GM18505 (cell line): ENCODE results near the gene LCN6.

Experiments
- ATAC-seq: cut with Tn5 transposase; IDR thresholded peaks from one replicate; pipeline ENCODE4 v1.9.1; 2021; ENCODE audit not compliant: unreplicated experiment
- POLR2A ChIP-seq: IDR thresholded peaks from 4 replicates; pipeline ENCODE4 v1.6.1; 2011; ENCODE audit warnings: borderline replicate concordance; ENCODE audit not compliant: insufficient read depth, insufficient read length; ENCODE audit errors: extremely low read depth

Gene LCN6

DNA sequence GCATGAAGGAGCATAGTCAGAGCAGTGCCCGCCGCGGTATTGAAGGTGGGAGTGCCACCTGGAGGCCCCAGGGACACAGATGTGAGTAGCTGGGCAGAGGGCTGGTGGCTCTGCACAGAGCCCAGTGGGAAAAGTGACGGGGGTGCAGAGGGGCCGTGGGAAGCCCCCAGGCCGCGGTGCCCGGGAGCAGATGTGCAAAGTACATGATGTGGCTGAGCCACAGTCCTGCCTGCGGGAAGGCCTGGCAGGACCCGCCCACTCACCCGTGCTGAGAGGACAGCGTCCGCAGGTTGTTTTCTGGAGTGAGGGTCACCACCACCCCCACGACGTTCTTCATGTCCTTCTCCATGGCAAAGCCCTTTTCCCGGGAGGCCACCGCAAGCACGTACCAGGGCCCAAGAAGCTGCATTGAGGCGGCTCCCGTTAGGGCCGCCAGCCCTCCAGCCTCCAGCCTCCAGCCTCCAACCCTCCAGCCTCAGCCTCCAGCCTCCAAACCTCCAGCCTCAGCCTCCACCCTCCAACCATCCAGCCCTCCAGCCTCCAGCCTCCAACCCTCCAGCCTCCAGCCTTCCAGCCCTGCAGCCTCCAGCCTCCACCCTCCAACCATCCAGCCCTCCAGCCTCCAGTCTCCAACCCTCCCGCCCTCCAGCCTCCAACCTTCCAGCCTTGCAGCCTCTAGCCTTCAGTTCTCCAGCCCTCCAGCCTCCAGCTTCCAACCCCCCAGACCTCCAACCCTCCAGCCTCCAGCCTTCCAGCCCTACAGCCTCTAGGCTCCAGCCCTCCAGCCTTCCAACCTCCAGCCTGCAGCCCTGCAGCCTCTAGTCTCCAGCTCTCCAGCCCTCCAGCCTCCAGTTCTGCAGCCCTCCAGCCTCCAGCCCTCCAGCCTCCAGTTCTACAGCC lies 914 bp downstream of the LCN6 start:
- TF ChIP-seq POLR2A: no peak
- ATAC-seq: no peak

- no peak for TF ChIP-seq POLR2A
- ATAC-seq: no peak
Observed at GRCh38 chr9:136746621-136747020, 1.7 kb downstream of the LCN6 start.

DNA sequence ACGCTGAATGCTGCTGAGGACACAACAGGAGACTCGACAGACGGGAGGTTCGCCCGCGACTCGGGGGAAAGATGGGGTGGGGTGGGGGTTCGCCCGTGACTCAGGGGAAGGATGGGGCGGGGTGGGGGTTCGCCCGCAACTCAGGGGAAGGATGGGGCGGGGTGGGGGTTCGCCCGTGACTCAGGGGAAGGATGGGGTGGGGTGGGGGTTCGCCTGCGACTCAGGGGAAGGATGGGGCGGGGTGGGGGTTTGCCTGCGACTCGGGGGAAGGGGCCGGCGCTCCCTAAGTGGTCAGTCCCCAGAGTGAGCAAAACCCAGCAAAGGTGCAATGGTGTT lies 2.2 kb downstream of the LCN6 start:
- TF ChIP-seq POLR2A: no peak
- no peak for ATAC-seq

DNA sequence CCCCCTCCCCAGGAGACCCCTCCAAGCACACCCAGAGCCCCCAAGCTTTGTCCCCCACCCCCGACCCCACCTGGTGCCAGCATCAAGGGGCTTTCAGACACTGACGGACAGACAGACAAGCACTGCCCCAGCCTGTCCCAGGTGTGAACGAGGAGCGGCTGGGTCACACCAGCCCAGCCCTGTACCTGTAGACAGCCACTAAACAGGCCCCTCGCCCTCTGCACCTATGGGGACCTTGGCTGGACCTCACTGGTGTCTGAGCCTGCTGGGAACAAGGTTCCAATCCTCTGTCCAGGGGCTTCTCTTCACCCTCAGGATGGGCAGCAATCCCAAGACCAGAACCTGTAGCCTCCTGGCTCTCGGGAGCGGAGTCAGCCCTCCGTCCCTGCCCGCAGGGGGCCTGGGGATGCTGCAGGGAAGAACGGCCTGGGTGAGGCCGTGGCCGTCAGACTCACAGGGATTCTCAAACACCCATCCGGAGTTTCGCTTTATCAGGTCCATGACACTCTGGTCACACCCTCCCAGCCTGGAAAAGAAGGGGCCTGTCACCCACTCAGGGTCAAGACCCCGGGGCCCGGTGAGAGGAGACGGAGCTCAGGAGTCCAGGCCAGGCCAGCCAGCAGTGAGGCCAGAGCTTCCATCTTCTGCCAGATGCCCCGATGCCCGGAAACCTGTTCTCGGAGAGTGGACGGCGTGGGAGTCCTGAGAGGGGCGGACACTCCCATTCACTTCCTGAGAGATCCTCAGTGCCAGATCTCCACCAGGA lies 2.8 kb downstream of the LCN6 start:
- no peak for TF ChIP-seq POLR2A
- no peak for ATAC-seq

- no peak for TF ChIP-seq POLR2A
Observed at GRCh38 chr9:136744773-136745172, 3.6 kb downstream of the LCN6 start.

GRCh38 chr9:136743639-136744211 lies 4.6 kb downstream of the LCN6 start:
- TF ChIP-seq POLR2A: no peak
- no peak for ATAC-seq

More at GRCh38 chr9:136744773-136745172, 3.6 kb downstream of the LCN6 start:
- ATAC-seq: no peak

DNA sequence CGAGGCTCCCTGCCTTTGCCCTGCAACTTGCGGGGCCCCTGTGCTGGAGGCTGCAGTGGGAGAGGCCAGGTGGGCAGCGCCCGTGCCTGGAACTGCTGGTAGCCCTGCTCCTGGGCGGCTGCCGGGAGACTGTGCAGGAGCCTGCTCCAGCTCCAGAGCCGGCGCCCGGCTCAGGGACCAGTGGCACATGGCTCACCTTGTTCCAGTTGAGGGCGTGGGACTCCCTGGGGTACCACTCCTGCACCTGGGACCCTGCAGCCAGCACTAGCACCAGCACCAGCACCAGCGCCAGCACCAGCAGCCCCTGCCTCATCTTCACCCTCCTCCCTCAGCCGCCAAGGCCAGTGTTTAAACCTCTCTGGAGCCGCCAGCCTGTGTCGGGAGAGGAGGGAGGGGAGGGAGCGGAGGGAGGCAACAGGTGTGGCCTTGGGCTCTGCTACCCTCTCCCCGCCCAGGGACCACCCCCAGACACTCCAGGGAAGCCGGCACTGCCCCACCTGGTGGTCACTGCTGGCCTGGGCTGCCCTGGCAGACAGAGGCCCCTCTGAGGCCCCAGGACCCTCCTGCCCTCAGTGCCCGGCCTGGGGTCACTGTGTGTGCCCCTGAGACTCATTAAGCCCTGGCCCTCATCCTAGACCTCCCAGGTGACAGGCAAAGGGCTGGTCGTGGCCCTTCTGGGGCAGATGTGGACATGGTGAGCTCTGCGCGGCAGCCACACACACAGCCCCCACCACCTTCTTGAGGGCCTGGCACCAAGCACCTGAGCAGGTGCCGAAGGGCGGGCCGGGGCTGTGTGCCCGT lies 5.5 kb downstream of the LCN6 start, which contains the start of gene LCN10:
Gene LCN10, minus strand, starts transcription at position 350 of the 801 bp plus-strand sequence. Its CDS starts 37 bp downstream, at position 313.
- no peak for ATAC-seq
- TF ChIP-seq POLR2A: no peak

GRCh38 chr9:136741883-136742571 lies 6.3 kb downstream of the LCN6 start:
- TF ChIP-seq POLR2A: no peak
- no peak for ATAC-seq

DNA sequence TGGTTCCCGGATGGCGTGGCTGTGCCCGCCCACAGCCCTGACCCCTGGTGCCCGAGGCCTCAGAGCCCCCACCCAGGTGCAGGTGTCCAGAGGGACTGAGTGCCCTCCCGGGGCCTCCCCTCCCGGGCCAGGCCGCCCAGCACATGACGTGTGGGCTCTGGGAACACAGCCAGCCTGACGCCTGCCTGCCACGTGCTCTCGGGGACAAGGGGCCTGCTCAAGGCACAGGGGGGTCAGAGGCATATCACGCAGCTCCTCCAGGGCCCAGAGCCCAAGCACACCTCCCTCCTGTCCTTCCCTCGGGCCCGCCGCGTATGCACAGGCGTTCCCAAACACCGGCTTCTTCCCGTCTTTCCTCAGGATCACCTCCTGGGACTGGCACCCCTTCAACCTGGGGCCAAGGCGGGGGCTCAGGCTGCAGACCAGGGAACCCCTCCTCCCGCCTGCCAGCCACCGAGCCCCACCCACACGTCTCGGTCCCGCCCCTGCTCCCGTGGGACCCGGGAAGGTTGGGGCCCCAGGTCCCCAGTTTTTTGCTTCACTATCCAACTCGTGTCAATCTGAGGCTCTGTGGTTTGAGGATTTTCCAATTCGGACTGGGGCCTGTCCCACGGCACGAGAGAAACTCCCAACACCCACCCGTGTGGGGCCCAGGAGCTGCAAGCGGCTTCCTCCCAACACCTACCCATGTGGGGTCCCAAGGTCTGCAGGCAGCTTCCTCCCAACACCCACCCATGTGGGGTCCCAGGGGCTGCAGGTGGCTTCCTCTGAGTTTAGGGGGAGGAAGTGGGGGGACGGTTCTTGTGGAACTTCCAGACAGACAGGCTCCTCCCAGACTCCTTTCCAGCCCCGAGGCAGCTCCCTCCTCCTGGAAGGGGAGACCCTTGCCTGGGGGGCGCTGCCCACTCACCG lies 7.1 kb downstream of the LCN6 start:
- no peak for ATAC-seq
- TF ChIP-seq POLR2A: no peak

GRCh38 chr9:136740491-136740890 lies 7.8 kb downstream of the LCN6 start:
- TF ChIP-seq POLR2A: no peak
- no peak for ATAC-seq

DNA sequence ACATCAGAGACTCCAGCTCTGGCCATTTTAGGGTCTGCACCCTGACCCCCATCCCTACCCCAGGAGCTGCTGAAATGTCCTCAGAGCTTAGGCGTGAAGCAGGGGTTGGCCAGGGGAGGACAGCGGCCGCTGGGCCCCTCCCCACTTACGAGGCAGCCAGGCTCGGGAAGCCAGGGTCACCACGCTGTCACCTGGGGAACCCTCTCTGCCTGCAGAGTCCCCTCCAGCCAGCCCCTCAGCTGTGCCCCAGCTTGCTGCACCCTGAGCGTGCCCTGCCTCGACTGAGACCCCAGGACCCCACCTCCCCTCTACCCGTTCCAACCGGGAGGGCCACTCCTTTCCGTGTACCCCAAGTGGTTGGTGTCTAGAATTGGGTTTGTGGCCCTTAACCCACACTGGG lies 8.3 kb downstream of the LCN6 start:
- ATAC-seq: no peak
- TF ChIP-seq POLR2A: no peak

GRCh38 chr9:136739509-136739908 lies 8.8 kb downstream of the LCN6 start:
- ATAC-seq: no peak
- TF ChIP-seq POLR2A: no peak

- TF ChIP-seq POLR2A: no peak
- ATAC-seq: no peak
Observed at GRCh38 chr9:136738960-136739359, 9.4 kb downstream of the LCN6 start.
